Testis (tissue), 3 donors: ENCODE measurements around the gene MED9. TPM values are rescaled to one million over a fixed set of nuclear protein-coding genes. Genes with fewer than 3 reads are reported as not detected.

Source experiments
- DNase-seq: peaks from one replicate; pipeline ENCODE4 v3.0.0-alpha.2; 2019
- H3K27ac ChIP-seq, 2 donors: fragments of 200-600 bp; sonication (generic); one replicate each; pipeline ENCODE4 v1.5.1; 2019
- H3K27me3 ChIP-seq: fragments of 200-600 bp; sonication (generic); one replicate; pipeline ENCODE4 v1.5.1; 2019
- H3K36me3 ChIP-seq: fragments of 200-600 bp; sonication (generic); one replicate; pipeline ENCODE4 v1.5.1; 2017; ENCODE audit warnings: low read depth; ENCODE audit errors: missing control alignments
- H3K4me1 ChIP-seq: fragments of 200-600 bp; sonication (generic); one replicate; pipeline ENCODE4 v1.5.1; 2019
- H3K4me3 ChIP-seq, 2 donors: fragments of 200-600 bp; sonication (generic); one replicate each; pipeline ENCODE4 v1.5.1; 2017 to 2019
- H3K9me3 ChIP-seq: fragments of 200-600 bp; sonication (generic); one replicate; pipeline ENCODE4 v1.5.1; 2017
- CTCF ChIP-seq, 3 experiments: fragments of 450-650 bp in 2 of 3; fragments of 200-600 bp in 1 of 3; sonication (generic) in 1 of 3; IDR thresholded peaks; one replicate each; pipeline ENCODE4 v1.5.1; 2016 to 2019; ENCODE audit warnings: antibody characterized with exemption in 3 of 3, mild to moderate bottlenecking in 2 of 3, moderate library complexity in 1 of 3
- POLR2A ChIP-seq: fragments of 450-650 bp; IDR thresholded peaks from one replicate; pipeline ENCODE4 v1.6.1; 2017; ENCODE audit warnings: antibody characterized with exemption, mild to moderate bottlenecking, moderate library complexity
- WGBS, 2 donors: methylation state at CpG; one replicate each; pipeline ENCODE4 v1.1.5; 2018; 5-methylcytosine and 5-hydroxymethylcytosine counted together
- intact Hi-C: fragments of 100-400 bp; cut with DNase I; formaldehyde crosslinking; loops from one replicate; pipeline ENCODE4 v1.15.1; 2023; ENCODE audit warnings: low total_unique reads
- polyA plus RNA-seq: library from polyadenylated mRNA; stranded (reverse); fragments of 350-450 nt; fragmentation: Illumina TruSeq; extraction: RNeasy Lipid Tissue Mini Kit (QIAGEN cat#74804); gene quantifications from one replicate; pipeline ENCODE4 v1.2.3, GENCODE V29; 2014; ENCODE audit warnings: low read depth, low replicate concordance; ENCODE audit not compliant: insufficient read depth
- total RNA-seq, 2 donors: library from RNA; depleted of rRNA; stranded (reverse); fragments of >200 nt; gene quantifications; one replicate each; pipeline ENCODE4 v1.2.3, GENCODE V29; 2016

The MED9 gene
- total and polyA plus RNA-seq, 3 donors from 2014 or later, result 18.8 to 42.6 (median 35.9) TPM

GRCh38 chr17:17525311-17525710 is 48.5 kb downstream of the MED9 start:
- DNase-seq, result no peak
- intact Hi-C loops, result no loop called here
- H3K27ac ChIP-seq, result peak overlapping the region in 1 of 2 donors; percentile 56
- WGBS, 2 donors, result 89 to 94% methylated on average over 15 of the region's 15 CpGs
- no peaks in the 10 kb centered on the region for H3K9me3 ChIP-seq
- H3K36me3 ChIP-seq, result no peaks in the 10 kb centered on the region
- H3K4me3 ChIP-seq, result no peak overlapping the region
- no peaks in the 10 kb centered on the region for H3K27me3 ChIP-seq
- TF ChIP-seq POLR2A (no peak), CTCF (IDR thresholded peaks at IDR 0.05) (no peak)
- H3K4me1 ChIP-seq, result peaks cover 41% of the 10 kb centered on the region

- DNase-seq, result peak; percentile 53
- Histone ChIP-seq H3K36me3 (no peaks in the 10 kb centered on the region), H3K27me3 (no peaks in the 10 kb centered on the region), H3K9me3 (no peaks in the 10 kb centered on the region), H3K4me1 (peaks cover 41% of the 10 kb centered on the region), H3K4me3 (no peak overlapping the region), H3K27ac (peak overlapping the region; percentile 18 to 56)
- 34 to 47% methylated on average over 6 of the region's 6 CpGs for whole genome bisulfite sequencing, 2 donors
- TF ChIP-seq POLR2A (no peak), CTCF (IDR thresholded peaks at IDR 0.05) (no peak)
- intact Hi-C loops, result no loop called here
These were observed 49.2 kb downstream of the MED9 start for GRCh38 chr17:17525956-17526355.

- WGBS, 2 donors, result 30 to 41% methylated on average over 4 to 14 of the region's 14 CpGs
- H3K4me3 ChIP-seq, result no peak overlapping the region
- TF ChIP-seq CTCF (IDR thresholded peaks at IDR 0.05) (no peak), POLR2A (no peak)
- peak overlapping the region; percentile 18 to 56 for H3K27ac ChIP-seq
- no peaks in the 10 kb centered on the region for H3K36me3 ChIP-seq
- no peaks in the 10 kb centered on the region for H3K27me3 ChIP-seq
- DNase-seq, result peak; percentile 63
- no peaks in the 10 kb centered on the region for H3K9me3 ChIP-seq
- H3K4me1 ChIP-seq, result peaks cover 41% of the 10 kb centered on the region
- intact Hi-C loops, result no loop called here
These were observed 49.6 kb downstream of the MED9 start for GRCh38 chr17:17526369-17526768.

- Histone ChIP-seq H3K4me1 (peaks cover 41% of the 10 kb centered on the region), H3K4me3 (no peak overlapping the region), H3K27me3 (no peaks in the 10 kb centered on the region), H3K27ac (no peak overlapping the region), H3K9me3 (no peaks in the 10 kb centered on the region), H3K36me3 (no peaks in the 10 kb centered on the region)
- DNase-seq, result no peak
- TF ChIP-seq CTCF (IDR thresholded peaks at IDR 0.05), result no peak
- no peak for TF ChIP-seq POLR2A
- WGBS, 2 donors, result 93 to 95% methylated on average over 9 to 11 of the region's 11 CpGs
- intact Hi-C loops, result no loop called here
These were observed 50.7 kb downstream of the MED9 start for GRCh38 chr17:17527534-17527933.

- no peaks in the 10 kb centered on the region for H3K9me3 ChIP-seq
- H3K27ac ChIP-seq, result no peak overlapping the region
- no peak overlapping the region for H3K4me3 ChIP-seq
- H3K36me3 ChIP-seq, result no peaks in the 10 kb centered on the region
- peaks cover 38% of the 10 kb centered on the region for H3K4me1 ChIP-seq
- WGBS, 2 donors, result 86 to 88% methylated on average over 11 to 17 of the region's 17 CpGs
- no peaks in the 10 kb centered on the region for H3K27me3 ChIP-seq
- intact Hi-C loops, result no loop called here
- no peak for TF ChIP-seq CTCF (IDR thresholded peaks at IDR 0.05)
- no peak for TF ChIP-seq POLR2A
- DNase-seq, result no peak
These were observed 51.2 kb downstream of the MED9 start for GRCh38 chr17:17527956-17528500.
